ENCODE results near the gene OR51B5. TPM values are rescaled to one million over a fixed set of nuclear protein-coding genes. Genes with fewer than 3 reads are reported as not detected.

The OR51B5 gene
- total and polyA plus RNA-seq, 10 of the 15 experiments (the other 5 are each of a cell fraction or from before 2014, with no cell fraction given): 0.04 to 2.1 (median 0.17) TPM; not detected in 6

DNA sequence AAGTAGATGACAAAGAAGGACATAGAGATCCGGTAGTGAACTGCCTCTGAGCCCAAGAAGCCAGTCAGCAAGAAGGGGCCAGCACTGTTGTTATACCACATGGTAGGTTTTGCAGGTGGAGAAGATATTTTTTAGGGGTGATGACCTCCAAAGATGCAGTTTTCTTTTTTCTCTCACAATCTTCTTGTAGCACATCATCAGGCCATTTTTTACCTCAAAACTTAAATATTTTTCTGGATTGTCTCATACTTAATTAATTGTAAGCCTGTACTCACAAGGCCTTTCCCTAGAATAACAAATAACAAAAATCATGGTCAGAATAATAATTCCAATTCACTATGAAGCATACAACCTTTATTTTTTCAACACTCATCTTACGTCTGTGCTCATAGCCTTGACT, 41.5 kb downstream of the OR51B5 start, which contains the start of gene OR51B4:
OR51B4 (minus strand) TSS at position 101 of the 400 bp plus-strand sequence; CDS start at position 101, 0 bp downstream.
- POLR2A ChIA-PET: no interaction called here
- Histone ChIP-seq H3K4me3 (no peak within 1 kb of the TSS), H3K27ac (ENCODE audit: control insufficient read depth, insufficient read depth) (no peak within 1 kb of the TSS), H3K9me3 (replicated peaks; ENCODE audit: control insufficient read depth, insufficient read depth, low read length) (no peaks in the 10 kb centered on the region), H3K79me2 (ENCODE audit: control insufficient read depth, insufficient read depth, low read length) (no peaks in the 10 kb centered on the region), H3K4me2 (ENCODE audit: control insufficient read depth, insufficient read depth) (no peak within 1 kb of the TSS), H4K20me1 (ENCODE audit: control insufficient read depth, insufficient read depth) (no peaks in the 10 kb centered on the region), H3K4me1 (ENCODE audit: control insufficient read depth, insufficient read depth, low read length) (no peaks in the 10 kb centered on the region), H3K9ac (ENCODE audit: control insufficient read depth, insufficient read depth, low read length) (no peak within 1 kb of the TSS), H3K36me3 (ENCODE audit: control insufficient read depth in 2 of 2, insufficient read depth in 2 of 2, low read length in 1 of 2) (no peaks in the 10 kb centered on the region), H3K27me3 (replicated peaks in 1 of 2; ENCODE audit: control insufficient read depth in 2 of 2, insufficient read depth in 2 of 2, low read length in 1 of 2) (no peaks in the 10 kb centered on the region; a peak in 1 of 4 replicates), H2AFZ (ENCODE audit: control insufficient read depth, low read depth, low read length) (no peak within 1 kb of the TSS)
- WGBS (ENCODE audit: insufficient coverage, insufficient replicate concordance, low lambda C conversion rate, missing lambda C conversion rate): 56% methylated on average over 2 of the region's 2 CpGs
- TF ChIP-seq SPI1 (IDR thresholded peaks at IDR 0.05; ENCODE audit: borderline replicate concordance, insufficient read depth, low read depth, low read length) (no peak), POLR2AphosphoS5 (IDR thresholded peaks at IDR 0.05; ENCODE audit: low read length) (no peak), CEBPB (IDR thresholded peaks at IDR 0.05; ENCODE audit: borderline replicate concordance in 1 of 2, low read depth in 2 of 2, low read length in 2 of 2) (no peak), HDAC2 (IDR thresholded peaks at IDR 0.05) (no peak), IRF5 (IDR thresholded peaks at IDR 0.05; ENCODE audit: borderline replicate concordance) (no peak), RAD51 (IDR thresholded peaks at IDR 0.05) (no peak), SRF (IDR thresholded peaks at IDR 0.05; ENCODE audit: low read depth in 2 of 2, low read length in 2 of 2) (no peak), MTA3 (IDR thresholded peaks at IDR 0.05; ENCODE audit: borderline replicate concordance, low read length) (no peak), CREM (IDR thresholded peaks at IDR 0.05; ENCODE audit: low read depth) (no peak), TARDBP (IDR thresholded peaks at IDR 0.05; ENCODE audit: borderline replicate concordance) (no peak)
- FAIRE-seq: no peak
- intact Hi-C loops (cut with micrococcal nuclease; ENCODE audit: unreplicated experiment) (no loop called here), in situ Hi-C loops (cut with MboI) (no loop called here)
- DNase-seq (ENCODE audit: low read depth, low spot score): no peak
- RAD21 ChIA-PET (ENCODE audit: unreplicated experiment): no interaction called here
- BruUV-seq (replicated peaks): no TSS peak
- no peak for ATAC-seq
- SMC1A ChIA-PET (ENCODE audit: uncharacterized antibody, unreplicated experiment): no interaction called here
- CTCF ChIA-PET: no interaction called here

Measured in GM12878 (cell line).